Fibroblast of skin of left biceps (primary cell): Measurements from ENCODE around the gene SPATA6L.
A peak's percentile ranks its signal among the peaks of the same experiment; 100 is the strongest.
"Not testable (repeated sequence)": the region's sequence is repeated elsewhere in the genome, so short reads cannot be mapped to it uniquely, and the experiment has no call there.

Experiments
- DNase-seq, 2 experiments: peaks; one replicate each; pipeline ENCODE4 v3.0.0-alpha.2; 2013; ENCODE audit warnings: low read depth in 2 of 2

Gene SPATA6L

GRCh38 chr9:4677392-4677791 is 11.1 kb upstream of the SPATA6L start:
- no peak for DNase-seq

- DNase-seq = peak; percentile 91 to 92
Observed at GRCh38 chr9:4674783-4675182, 8.5 kb upstream of the SPATA6L start.

- DNase-seq = no peak
Observed at GRCh38 chr9:4671737-4672136, 5.5 kb upstream of the SPATA6L start.

GRCh38 chr9:4670591-4670990 is 4.3 kb upstream of the SPATA6L start:
- no peak for DNase-seq

- no peak for DNase-seq
Observed at GRCh38 chr9:4669890-4670289, 3.6 kb upstream of the SPATA6L start.

GRCh38 chr9:4668604-4669003 is 2.3 kb upstream of the SPATA6L start:
- no peak for DNase-seq

- DNase-seq = no peak
Observed at GRCh38 chr9:4667681-4668080, 1.4 kb upstream of the SPATA6L start.

GRCh38 chr9:4665357-4665756 is 923 bp downstream of the SPATA6L start:
- no peak for DNase-seq

- DNase-seq = no peak
Observed at GRCh38 chr9:4663956-4664355, 2.3 kb downstream of the SPATA6L start.

- no peak for DNase-seq
Observed at GRCh38 chr9:4662989-4663792, 3.1 kb downstream of the SPATA6L start.

GRCh38 chr9:4662108-4662988 is 3.9 kb downstream of the SPATA6L start, which contains the start of gene PLPP6:
Gene PLPP6, plus strand, starts transcription at chr9:4662294. Its CDS starts 82 bp downstream, at chr9:4662376.
- no peak for DNase-seq

GRCh38 chr9:4661611-4662010 is 4.7 kb downstream of the SPATA6L start:
- no peak for DNase-seq

- no peak for DNase-seq
Observed at GRCh38 chr9:4661165-4661564, 5.1 kb downstream of the SPATA6L start.

- not testable (repeated sequence) for DNase-seq
Observed at GRCh38 chr9:4660665-4661064, 5.6 kb downstream of the SPATA6L start.

- DNase-seq = no peak
Observed at GRCh38 chr9:4657426-4658159, 8.7 kb downstream of the SPATA6L start.

- DNase-seq = no peak
Observed at GRCh38 chr9:4656621-4657020, 9.7 kb downstream of the SPATA6L start.

GRCh38 chr9:4656196-4656595 is 10.1 kb downstream of the SPATA6L start:
- DNase-seq = not testable (repeated sequence)

GRCh38 chr9:4654538-4654937 is 11.7 kb downstream of the SPATA6L start:
- DNase-seq = no peak

GRCh38 chr9:4654084-4654483 is 12.2 kb downstream of the SPATA6L start:
- no peak for DNase-seq

GRCh38 chr9:4642351-4642750 is 23.9 kb downstream of the SPATA6L start:
- DNase-seq = no peak

GRCh38 chr9:4640027-4640426 is 26.3 kb downstream of the SPATA6L start:
- no peak for DNase-seq

GRCh38 chr9:4639420-4639819 is 26.9 kb downstream of the SPATA6L start:
- no peak for DNase-seq
